HG03103 (cell line): ENCODE results near the gene BICDL1.

Experiments used
- ATAC-seq: cut with Tn5 transposase; IDR thresholded peaks from one replicate; pipeline ENCODE4 v1.9.1; 2021; ENCODE audit warnings: low read depth; ENCODE audit not compliant: unreplicated experiment

Gene BICDL1

DNA sequence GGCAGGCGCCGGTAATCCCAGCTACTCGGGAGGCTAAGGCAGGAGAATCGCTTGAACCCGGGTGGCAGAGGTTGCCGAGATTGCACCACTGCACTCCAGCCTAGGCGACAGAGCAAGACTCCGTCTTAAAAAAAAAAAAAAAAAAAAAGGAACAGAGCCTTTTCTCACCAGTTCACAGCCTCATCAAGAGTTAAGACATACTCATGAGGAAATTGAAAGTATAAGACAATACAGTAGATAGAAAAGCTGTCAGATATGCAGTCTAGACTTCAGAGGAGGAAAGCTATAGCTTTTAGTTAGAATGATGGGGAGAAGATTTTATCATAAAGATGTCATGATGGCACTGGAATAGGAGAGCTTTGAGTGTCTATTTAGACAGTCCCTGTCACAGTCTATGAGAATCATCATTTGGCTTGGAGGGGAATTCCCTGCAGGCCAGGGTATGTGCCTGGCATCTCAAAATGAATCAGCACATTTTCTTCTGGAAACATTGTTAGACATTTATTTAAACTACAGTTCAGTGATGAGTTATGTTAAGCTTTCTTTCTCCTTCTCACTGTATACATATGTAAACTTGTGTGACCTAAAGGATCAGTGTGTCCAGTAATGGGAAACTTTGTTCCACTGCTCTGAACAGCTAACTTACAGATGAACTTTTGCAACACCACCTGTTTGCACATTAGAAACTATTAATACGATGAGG lies 130.4 kb downstream of the BICDL1 start:
- ATAC-seq = no peak

DNA sequence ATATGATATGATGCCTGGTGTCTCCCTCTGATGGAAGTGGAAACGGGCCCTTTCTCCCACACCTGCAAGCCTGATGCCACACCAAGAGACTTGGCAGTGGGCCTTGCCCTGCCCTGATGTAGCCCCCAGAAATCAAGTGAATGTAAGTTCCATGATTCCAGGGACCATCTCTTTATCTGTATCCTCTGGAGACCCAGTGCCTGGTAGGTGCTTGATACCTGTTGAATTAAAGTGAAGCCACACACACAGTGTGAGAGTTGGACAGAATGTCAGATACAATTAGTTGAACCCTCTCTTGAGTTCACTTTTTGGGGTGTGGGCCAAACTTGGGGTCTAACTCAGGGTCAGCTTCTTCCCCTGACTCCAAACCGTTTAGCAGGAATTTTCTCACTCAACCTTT lies 132.3 kb downstream of the BICDL1 start:
- ATAC-seq = no peak

DNA sequence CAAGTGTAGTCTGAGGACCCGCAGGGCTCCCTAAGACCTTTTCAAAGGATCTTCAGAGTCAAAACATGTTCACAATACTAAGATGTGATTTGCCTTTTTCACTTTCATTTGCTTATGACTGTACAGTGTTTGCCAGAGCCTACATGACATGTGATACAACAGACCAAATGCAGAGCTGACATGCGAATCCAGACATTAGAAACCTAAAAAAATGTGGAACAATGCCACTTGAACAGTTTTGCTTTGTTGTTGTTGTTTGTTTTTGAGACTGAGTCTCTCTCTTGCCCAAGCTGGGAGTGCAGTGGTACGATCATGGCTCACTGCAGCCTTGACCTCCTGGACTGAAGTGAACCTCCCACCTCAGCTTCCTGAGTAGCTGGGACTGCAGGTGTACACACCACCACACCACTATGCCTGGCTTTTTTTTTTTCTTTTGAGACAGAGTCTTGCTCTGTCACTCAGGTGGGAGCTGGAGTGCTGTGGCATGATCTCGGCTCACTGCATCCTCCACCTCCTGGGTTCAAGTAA lies 132.8 kb downstream of the BICDL1 start:
- peak; percentile 37 for ATAC-seq

DNA sequence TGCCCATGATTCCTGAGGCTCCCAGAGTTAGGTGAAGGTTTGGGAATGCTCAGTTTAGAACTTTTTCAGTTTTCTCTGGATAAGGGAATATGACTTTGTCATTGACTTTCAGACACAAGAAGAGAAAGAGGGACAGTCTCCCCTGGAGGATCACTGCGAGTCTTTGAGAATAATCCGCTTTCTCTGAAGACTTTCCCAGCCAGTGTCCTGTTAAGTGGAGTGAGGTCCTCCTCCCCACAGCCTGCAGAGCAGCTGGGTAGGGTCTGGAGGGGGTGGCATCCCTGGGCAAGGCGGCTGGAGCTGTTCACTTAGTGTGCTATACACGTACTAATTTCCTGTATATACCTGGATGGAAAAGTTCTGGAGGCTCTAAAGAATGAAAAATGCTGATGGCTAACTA lies 136.0 kb downstream of the BICDL1 start:
- no peak for ATAC-seq

DNA sequence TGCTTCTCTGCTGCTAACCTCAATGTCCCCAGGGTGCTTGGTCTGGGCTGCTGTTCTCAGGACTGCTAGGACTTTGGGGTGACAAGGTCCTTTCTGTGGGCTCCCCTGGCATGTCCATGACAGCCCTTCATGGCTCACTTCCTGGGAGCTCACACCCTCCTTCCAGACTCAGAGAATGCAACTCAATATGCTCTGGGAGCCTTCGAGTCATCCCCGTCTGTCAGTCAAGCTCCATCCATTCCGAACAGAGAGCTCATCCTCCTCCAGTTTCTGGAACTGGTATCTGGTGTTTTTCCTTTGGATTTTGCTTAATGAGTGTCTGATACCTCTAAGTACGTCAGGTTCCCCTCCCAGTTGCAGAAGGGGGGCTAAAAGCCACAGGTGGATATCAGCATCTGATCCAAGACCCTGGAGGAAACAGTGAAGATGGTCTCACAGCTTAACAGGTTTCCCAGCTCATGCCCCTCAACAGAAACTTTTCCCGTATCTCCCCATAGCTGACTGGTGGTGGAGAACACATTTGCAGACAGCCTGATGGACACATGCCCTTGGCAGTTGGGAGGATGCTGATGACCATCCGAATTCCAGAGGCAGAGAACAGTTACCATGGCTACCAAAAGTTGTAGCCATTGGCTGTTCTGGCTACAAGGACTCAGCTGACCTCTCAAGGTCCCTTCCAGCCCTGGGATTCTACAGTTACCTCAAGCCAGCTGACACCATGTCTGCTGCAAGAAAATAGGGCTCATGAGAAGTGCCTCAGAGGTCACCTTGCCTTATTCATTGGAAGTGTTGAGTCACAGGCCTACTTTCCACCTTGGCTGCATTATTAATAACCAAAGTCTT lies 137.0 kb downstream of the BICDL1 start:
- no peak for ATAC-seq

DNA sequence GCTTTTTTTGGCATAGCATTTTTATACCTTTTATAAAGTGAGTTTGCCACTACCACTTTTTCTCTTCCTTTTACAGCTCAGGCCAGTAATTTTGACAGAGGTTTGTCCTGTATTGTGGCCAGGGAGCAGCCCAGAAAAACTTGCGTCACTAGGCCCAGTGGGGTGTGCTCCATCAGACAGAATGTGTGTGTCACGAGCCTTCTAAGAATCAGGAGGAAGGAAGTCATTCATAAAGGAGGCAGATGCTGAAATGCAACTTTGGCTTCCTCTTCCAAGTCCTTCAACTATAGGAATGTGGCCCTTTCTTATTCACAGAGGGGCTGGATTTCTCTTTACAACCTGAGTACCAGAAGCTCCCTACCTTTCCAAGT lies 137.6 kb downstream of the BICDL1 start:
- ATAC-seq = no peak

DNA sequence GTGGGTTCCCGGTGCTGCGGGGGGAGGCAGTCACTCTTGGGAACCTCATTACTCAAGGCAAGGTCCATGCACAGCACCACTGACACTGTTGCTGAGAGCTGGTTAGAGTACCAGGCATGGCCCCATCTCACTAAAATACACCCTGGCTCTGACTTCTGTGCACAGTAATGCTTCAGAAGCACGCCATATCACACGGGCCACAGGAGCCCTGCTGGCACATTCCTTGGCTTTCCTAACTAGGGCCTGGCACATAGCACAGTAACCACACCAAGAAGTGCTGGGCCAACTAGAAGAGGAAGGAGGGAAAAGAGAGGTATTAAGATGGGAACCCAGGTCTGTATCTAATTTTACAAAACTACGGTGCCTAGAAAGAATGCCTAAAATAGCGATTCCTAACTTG lies 141.0 kb downstream of the BICDL1 start:
- ATAC-seq = no peak

DNA sequence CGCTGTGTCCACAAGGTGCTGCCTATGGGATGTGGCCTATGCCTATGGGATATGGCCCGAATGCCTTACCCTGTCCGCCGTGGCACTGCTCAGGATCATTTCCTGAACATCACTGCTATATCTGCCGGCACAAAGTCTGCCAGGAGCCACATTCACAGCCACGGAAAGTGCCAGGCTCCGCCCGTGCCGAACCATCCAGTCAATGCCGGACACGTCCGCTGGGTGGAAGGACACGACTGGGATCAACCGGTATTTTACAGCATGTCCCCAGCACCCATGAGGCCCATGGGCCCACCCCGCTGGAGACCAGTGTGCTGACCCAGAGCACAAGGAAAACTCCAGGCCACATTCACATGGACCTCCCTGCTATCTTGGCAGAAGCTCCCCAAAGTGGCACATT lies 142.1 kb downstream of the BICDL1 start:
- no peak for ATAC-seq

DNA sequence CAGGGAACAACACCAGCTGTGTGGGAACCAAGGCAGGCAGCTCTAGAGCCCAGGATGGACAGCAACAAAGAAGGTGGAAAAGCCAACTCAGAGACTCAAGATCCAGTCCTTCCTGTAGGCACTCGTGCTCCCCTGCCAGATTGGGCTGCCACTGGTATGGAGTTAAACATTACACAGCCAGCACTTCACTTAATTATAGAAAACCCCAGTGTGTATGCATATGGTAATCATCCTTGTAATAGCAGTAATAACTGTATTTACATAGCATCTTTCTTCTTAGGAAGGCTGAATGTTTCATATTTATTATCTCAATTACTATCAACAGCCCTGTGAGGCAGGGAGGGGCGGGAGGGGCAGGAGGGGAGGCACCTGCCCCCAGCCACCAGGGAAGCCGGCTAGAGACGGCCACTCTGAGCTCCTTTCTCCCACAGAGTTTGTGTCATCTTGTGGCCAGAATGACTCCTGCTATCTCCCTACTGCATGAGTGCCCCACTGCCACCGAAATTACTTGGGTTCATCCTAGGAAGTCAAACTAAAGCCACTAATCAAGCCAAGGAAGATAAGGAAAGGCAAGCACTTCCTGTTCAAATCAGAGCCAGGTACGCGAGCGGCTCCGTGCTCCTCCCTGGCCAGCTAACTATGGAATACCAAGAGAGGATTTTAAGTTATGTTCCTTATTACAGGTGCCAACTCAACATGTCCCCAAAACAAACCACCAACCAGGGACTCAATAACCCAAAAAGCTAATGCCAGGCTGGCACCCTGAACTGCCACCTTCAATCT lies 143.2 kb downstream of the BICDL1 start:
- no peak for ATAC-seq

DNA sequence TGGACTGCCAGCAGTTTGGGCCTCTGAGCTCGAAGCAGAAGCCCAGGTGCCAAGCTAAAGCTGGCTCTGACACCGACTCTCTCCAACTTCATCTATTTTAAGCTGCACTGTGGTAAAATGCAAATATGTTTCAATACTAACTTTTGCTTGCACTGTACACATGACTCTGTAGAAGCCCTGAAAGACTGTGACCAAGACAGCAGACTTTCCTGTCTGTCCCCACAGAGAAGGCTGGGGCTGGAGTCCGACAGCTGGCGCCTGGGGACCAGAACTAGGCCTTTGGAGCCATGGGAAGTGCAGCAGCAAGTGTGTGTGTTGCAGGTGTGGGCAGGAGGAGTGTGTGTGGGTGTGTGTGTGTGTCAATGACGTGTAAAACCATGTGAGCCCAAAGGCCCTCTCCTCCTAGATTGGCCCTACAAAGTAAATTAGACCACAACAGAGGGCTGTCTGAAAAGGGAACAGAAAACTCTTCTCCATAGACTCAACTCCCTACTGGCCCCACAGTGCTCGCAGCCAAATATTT lies 143.9 kb downstream of the BICDL1 start:
- ATAC-seq = peak; percentile 87

DNA sequence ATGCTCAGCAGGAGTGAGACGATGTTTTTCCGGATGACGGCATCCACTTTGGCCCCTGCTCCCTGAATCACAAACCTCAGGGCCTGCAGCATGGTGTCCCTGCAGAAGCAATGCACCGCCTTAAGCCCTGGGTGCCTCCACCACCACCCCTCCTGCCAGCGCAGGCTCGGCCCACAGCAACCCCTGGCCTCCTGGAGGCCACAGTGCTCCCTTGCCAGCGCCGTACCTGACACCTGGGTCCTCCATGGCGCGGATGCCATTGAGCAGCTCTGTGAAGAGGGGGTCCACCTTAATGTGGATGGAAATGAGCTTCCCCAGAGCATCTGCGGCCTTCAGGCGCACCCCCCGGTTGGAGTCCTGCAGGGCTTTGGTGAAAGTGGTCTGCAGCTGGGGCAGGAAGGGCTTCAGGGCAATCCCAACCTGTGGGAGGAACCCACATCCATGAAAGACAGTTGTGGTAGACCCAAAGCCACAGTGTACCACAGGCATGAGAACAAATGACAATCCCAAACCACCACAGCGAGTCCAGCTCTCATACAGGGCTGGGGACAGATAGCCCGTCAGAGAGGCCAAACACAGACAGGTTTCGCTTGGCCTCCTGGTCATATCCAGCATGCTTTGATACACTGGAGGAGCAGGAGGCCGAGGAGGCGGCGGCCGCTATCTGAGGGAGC lies 145.4 kb downstream of the BICDL1 start:
- no peak for ATAC-seq

DNA sequence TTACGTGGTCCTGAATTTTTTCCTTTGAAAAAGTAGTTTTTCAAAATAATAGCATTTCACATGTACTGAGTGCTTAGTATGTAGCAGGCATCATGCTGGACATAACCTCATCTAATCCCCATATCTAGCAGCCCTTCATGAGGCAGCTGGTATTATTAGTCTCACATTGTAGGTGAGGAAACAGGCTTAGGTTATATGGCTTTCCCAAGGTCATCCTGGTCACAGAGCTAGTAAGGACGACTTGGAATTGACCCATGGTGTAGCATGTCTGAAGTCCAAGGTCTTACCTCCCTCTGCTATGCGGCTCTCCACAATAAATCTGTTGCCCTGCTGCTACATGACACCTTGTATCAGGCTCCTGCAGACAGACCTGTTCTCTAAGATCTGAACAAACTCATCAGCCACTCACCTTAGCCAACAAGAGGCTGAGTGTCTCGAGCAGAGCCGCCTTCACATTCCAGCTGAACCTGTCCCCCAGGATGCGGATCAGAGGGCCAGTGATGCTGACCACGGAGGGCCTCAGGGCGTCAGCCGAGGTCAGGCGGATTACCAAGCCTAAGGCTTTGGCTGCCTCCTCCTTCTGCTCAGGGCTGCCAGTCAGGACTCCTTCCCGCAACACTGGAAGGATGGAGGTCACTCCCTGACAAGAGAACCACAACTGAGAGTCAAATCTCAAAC lies 147.2 kb downstream of the BICDL1 start:
- no peak for ATAC-seq

DNA sequence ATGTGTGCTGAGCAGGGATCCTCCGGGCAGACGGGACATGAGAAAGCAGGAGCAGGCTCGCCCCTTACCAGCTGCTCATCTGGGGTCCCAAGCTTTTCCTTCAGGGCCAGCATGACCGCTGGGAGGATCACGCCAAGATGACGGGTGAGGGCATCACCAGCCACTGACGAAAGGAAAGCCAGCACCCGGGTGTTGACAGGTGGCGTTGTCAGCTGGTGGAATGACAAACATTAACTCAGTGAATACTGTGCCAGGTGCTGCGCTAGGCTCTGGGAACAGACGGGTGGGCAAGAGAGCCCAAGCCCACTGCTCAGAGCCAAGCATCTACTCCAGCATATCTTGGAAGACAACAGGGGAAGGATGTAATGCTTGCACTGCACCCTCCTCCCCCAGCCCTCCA lies 148.8 kb downstream of the BICDL1 start:
- ATAC-seq = no peak

DNA sequence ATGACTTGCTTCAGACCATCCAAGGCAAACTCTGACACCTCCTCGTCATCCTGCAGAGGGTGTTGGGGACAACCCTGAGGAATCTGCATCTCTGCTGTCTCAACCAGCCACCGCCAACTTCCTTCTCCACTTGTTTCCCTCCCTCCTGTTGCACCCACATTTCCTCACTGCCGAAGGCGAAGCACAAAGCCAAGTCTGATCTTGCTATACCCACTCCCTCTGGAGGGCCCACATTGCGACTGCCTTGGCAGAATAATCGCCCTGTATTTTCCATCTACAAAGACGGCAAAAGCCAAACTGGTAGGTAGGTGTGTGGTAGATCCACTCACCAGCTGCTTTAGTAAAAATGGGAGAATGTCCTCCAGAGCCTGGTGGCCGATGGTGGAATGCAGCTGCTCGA lies 149.3 kb downstream of the BICDL1 start:
- no peak for ATAC-seq

DNA sequence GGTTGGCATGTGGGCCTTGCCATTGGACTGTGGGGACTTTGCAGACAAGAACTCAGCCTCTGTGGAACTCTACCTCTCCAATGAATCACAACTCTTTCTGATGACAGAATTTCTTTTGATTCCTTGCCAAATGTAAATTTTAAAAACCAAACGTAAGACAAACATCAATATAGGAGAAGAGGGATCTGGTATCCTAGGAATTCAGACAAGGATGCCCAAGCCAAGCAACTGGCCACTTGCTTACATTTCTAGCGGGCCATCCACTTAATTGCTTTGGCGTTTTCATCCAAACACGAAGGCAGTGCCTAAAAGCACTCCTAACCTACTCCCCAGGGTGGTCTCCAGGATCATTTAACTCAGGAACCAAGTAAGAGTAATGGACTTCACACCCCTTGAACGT lies 150.9 kb downstream of the BICDL1 start:
- ATAC-seq = no peak

DNA sequence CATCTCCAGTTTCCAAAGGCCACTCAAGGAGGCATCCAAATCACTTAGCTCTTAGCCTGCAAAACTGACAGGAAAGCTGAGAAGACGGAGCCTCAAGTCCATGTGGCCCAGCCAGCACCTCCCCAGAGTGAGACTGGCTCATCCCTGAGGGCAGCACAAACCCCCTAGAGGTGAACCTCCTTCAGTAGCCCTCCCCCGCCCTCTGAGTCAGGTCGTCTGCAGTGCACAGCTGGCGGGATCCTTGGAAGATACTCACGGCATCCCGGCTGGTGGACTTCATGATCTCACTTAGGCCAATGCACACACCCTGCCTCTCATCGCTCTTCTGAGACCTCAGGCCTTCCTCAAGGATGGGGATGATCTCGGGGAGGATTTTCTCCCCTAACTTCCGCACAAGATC lies 151.6 kb downstream of the BICDL1 start:
- no peak for ATAC-seq

DNA sequence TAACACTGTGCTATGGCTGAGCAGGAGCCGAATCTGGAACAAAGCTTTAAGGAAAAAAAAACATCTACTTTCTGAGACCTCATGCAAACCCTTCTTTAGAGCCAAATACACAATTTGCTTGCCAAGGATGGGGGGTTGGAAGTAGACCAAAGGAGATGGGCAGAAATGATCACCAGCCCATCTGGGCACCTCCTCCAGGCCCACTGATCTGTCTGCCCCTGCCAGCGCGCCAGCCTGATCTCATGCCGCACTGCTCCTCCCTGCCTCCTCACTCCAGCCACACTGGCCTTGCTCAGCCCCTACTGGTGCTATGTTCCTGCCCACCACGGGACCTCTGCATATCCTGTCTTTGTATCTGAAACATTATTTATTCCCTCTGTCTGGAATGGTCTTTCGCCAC lies 152.3 kb downstream of the BICDL1 start:
- no peak for ATAC-seq

DNA sequence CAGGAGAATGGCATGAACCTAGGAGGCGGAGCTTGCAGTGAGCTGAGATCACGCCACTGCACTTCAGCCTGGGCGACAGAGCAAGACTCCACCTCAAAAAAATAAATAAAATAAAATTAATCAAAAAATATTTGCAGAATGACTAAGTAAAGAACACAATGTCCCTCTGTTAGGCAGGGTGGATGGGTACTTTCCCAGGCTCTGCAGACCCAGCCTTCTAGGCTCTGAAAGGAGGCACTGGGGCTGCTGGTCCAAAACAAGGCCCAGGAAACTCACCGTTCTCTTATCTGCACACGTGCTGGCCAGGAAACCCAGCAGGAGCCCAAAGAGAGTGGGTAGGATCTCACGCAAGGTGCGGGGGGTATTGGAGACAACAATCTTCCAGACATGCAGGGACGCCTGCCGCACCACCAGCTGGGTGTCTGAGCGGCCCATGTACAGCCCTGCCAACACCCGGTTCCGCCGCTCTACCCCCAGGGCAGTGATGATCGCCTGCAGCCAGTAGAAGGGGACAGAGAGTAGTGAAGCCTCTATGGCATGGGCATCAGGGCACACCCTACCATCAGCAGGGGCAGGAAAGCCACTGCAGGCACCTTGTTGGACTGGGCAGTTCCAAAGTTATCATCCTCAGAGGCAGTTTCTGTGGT lies 153.3 kb downstream of the BICDL1 start:
- no peak for ATAC-seq
